Lower lobe of right lung (tissue), 2 donors: Measurements from ENCODE around the gene TBC1D22B. TPM values are rescaled to one million over a fixed set of nuclear protein-coding genes. Genes with fewer than 3 reads are reported as not detected.

ENCODE experiments used
- ATAC-seq, 2 donors: fragments of 200-7000 bp; cut with Tn5 transposase; one replicate each; pipeline ENCODE4 v1.9.1; 2020 to 2022; ENCODE audit warnings: mild to moderate bottlenecking in 2 of 2, moderate library complexity in 2 of 2
- DNase-seq: peaks from one replicate; pipeline ENCODE4 v3.0.0-alpha.2; 2020
- H3K27ac ChIP-seq: fragments of 200-600 bp; one replicate; pipeline ENCODE4 v1.8.0; 2022
- H3K27me3 ChIP-seq: fragments of 200-600 bp; one replicate; pipeline ENCODE4 v1.8.0; 2022; ENCODE audit warnings: low read depth
- H3K36me3 ChIP-seq: fragments of 200-600 bp; one replicate; pipeline ENCODE4 v1.8.0; 2022; ENCODE audit warnings: mild to moderate bottlenecking
- H3K4me1 ChIP-seq: fragments of 200-600 bp; one replicate; pipeline ENCODE4 v1.8.0; 2022
- H3K4me3 ChIP-seq: fragments of 200-600 bp; one replicate; pipeline ENCODE4 v1.8.0; 2022; ENCODE audit warnings: mild to moderate bottlenecking
- H3K9me3 ChIP-seq: fragments of 200-600 bp; one replicate; pipeline ENCODE4 v1.8.0; 2022
- CTCF ChIP-seq: fragments of 200-600 bp; IDR thresholded peaks from one replicate; pipeline ENCODE4 v1.8.0; 2022; ENCODE audit warnings: antibody characterized with exemption, mild to moderate bottlenecking
- intact Hi-C: fragments of 100-400 bp; cut with DNase I; formaldehyde crosslinking; loops from one replicate; pipeline ENCODE4 v1.11.0; 2022
- total RNA-seq: library from RNA; stranded (reverse); fragmentation: NEBNext Ultra II Directional; extraction: Animal tissue kit (Norgen Biotek cat#: 25700); gene quantifications from one replicate; pipeline ENCODE4 v1.2.1, GENCODE V29; 2021
- donor health status: DM: no; HTN: yes; CAD: no; lungs with severe emphysema.

Gene TBC1D22B
- total RNA-seq, 1 donor from 2014 or later: 11.5 TPM

- H3K4me3 ChIP-seq: no peak overlapping the region
- intact Hi-C loops: no loop called here
- TF ChIP-seq CTCF: no peak
- no peaks in the 10 kb centered on the region for H3K36me3 ChIP-seq
- no peak for ATAC-seq
- H3K27ac ChIP-seq: no peak overlapping the region
- peaks cover 25% of the 10 kb centered on the region for H3K4me1 ChIP-seq
- DNase-seq: no peak
- no peaks in the 10 kb centered on the region for H3K27me3 ChIP-seq
- H3K9me3 ChIP-seq: no peaks in the 10 kb centered on the region
These were observed 2.9 kb downstream of the TBC1D22B start for GRCh38 chr6:37260444-37260843.

DNA sequence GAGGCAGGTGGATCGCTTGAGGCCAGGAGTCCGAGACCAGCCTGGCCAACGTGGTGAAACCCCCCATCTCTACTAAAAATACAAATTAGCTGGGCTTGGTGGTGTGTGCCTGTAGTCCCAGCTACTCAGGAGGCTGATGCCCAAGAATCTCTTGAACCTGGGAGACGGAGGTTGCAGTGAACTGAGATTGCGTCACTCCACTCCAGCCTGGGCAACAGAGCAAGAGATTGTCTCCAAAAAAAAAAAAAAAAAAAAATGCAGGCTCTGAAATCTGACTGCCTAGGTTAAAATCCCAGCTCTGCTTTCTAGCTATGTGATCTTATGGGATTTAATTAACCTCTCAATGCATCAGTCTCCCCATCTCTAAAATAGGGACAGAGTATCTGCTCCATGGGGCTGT is 3.6 kb downstream of the TBC1D22B start:
- no peaks in the 10 kb centered on the region for H3K36me3 ChIP-seq
- H3K4me1 ChIP-seq: peaks cover 25% of the 10 kb centered on the region
- intact Hi-C loops: no loop called here
- no peak overlapping the region for H3K27ac ChIP-seq
- no peak for TF ChIP-seq CTCF
- ATAC-seq (no peak), DNase-seq (no peak)
- no peak overlapping the region for H3K4me3 ChIP-seq
- H3K27me3 ChIP-seq: no peaks in the 10 kb centered on the region
- no peaks in the 10 kb centered on the region for H3K9me3 ChIP-seq

GRCh38 chr6:37262446-37263026 is 5.0 kb downstream of the TBC1D22B start:
- Histone ChIP-seq H3K27ac (no peak overlapping the region), H3K27me3 (no peaks in the 10 kb centered on the region), H3K36me3 (no peaks in the 10 kb centered on the region), H3K4me3 (no peak overlapping the region), H3K9me3 (no peaks in the 10 kb centered on the region), H3K4me1 (peaks cover 18% of the 10 kb centered on the region)
- ATAC-seq (no peak), DNase-seq (no peak)
- intact Hi-C loops: no loop called here
- no peak for TF ChIP-seq CTCF

DNA sequence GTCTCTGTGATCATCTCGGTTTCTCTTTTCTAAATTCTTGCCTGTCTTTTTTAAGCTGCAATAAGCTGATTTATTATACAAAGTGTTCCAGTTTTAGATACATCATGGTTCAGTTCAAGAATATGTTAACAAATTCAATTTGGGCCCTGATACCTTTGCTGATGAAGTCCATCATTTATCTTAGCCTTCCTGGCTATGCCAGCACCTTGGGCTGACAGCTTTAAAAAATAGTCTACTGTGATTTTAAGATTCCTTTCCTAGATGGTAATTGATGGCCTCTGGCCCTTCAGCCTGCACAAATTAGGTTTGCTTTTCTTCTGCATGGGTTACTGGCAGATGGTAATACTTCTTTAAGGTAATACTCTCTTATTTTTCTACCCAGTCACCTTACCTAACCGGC is 7.4 kb downstream of the TBC1D22B start:
- TF ChIP-seq CTCF: no peak
- peaks cover under 1% of the 10 kb centered on the region for H3K4me1 ChIP-seq
- DNase-seq (no peak), ATAC-seq (no peak)
- H3K27me3 ChIP-seq: no peaks in the 10 kb centered on the region
- H3K4me3 ChIP-seq: no peak overlapping the region
- H3K36me3 ChIP-seq: peaks cover 8% of the 10 kb centered on the region
- no peak overlapping the region for H3K27ac ChIP-seq
- intact Hi-C loops: no loop called here
- H3K9me3 ChIP-seq: no peaks in the 10 kb centered on the region

DNA sequence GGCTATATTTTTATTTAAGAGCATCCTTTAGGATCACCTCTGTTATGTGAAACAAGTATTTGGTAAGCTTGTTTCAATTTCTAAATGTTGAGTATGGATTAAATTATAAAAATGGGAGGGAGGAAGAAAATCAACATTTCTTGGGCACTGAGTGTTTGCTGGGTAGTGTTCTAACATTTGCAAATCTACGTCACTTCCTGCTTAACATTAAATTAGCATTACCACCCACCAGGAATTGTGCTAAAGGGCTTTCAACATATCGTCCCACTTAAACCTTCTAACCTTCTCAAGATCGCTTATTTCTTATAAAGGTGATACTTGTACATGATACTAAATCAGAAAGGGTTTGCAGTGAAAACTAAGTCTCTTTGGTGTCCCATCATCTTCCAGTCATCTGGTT is 8.3 kb downstream of the TBC1D22B start:
- no peak for TF ChIP-seq CTCF
- H3K4me1 ChIP-seq: no peaks in the 10 kb centered on the region
- H3K36me3 ChIP-seq: peaks cover 16% of the 10 kb centered on the region
- no peaks in the 10 kb centered on the region for H3K27me3 ChIP-seq
- no peak overlapping the region for H3K27ac ChIP-seq
- intact Hi-C loops: no loop called here
- H3K9me3 ChIP-seq: no peaks in the 10 kb centered on the region
- no peak for ATAC-seq
- H3K4me3 ChIP-seq: no peak overlapping the region
- DNase-seq: no peak

- intact Hi-C loops: no loop called here
- Histone ChIP-seq H3K4me3 (no peak overlapping the region), H3K4me1 (no peaks in the 10 kb centered on the region), H3K36me3 (peaks cover 32% of the 10 kb centered on the region), H3K27ac (no peak overlapping the region), H3K9me3 (no peaks in the 10 kb centered on the region), H3K27me3 (no peaks in the 10 kb centered on the region)
- ATAC-seq (no peak), DNase-seq (no peak)
- no peak for TF ChIP-seq CTCF
These were observed 11.5 kb downstream of the TBC1D22B start for GRCh38 chr6:37269105-37269504.
